Caki2 (cell line): ENCODE measurements around the gene ATP2A2. TPM values are rescaled to one million over a fixed set of nuclear protein-coding genes. Genes with fewer than 3 reads are reported as not detected.
A peak's percentile ranks its signal among the peaks of the same experiment; 100 is the strongest.

ENCODE experiments used
- DNase-seq: peaks from one replicate; pipeline ENCODE4 v3.0.0-alpha.2; 2015; ENCODE audit warnings: low read depth
- in situ Hi-C: cut with HindIII; loops from 2 replicates; pipeline ENCODE4 v1.10.0; 2016; ENCODE audit warnings: low sequenced_read_pairs, low pct_unique_long_range_greater_than_20kb, mixed read lengths
- total RNA-seq: library from RNA; depleted of rRNA; stranded (reverse); fragments of >200 nt; shearing (Covaris generic); gene quantifications from 2 replicates; pipeline ENCODE4 v1.2.3, GENCODE V29; 2014; ENCODE audit warnings: low replicate concordance

The ATP2A2 gene
- total RNA-seq, 1 experiment from 2014 or later = 15.3 TPM

DNA sequence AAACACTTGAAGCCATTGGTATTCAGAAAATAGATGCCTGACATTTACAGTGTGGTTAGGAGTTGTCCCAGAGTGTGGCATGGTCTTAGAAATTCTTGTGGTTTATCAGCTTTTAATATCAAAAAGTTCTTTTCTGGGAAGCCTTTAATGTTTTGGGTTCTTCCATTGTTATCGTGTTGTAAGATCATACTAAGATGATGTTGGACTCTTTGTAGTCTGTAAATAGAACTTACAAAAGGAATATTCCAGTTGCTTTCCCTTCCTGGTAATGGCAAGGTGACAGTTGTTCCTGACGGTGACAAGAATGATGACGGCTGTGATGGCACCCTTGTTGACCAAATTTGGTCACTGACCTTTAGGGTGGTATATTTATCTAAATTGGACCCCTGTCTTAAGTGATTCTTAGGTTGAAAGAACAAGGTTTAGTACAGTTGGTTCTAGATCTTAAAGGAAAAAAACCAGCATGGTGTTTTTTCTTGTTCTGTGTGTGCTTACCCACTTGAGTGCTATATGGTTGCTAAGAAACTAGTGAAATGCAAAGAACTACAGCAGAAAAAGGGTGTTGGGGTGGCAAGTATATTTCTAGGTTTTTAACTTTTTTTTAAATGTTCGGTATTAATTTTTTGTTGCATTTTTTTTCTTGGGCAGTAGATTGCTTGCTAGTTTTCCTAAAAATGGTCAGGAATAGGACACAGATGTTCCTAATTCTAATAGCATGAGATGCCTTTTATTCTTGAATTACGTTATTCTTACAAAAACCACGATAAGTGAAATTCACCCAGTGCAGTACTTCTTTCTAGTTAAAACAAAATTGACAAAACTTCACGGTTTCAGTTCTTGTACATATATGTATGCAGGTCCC lies 2.1 kb downstream of the ATP2A2 start:
- in situ Hi-C loops = no loop called here
- no peak for DNase-seq

DNA sequence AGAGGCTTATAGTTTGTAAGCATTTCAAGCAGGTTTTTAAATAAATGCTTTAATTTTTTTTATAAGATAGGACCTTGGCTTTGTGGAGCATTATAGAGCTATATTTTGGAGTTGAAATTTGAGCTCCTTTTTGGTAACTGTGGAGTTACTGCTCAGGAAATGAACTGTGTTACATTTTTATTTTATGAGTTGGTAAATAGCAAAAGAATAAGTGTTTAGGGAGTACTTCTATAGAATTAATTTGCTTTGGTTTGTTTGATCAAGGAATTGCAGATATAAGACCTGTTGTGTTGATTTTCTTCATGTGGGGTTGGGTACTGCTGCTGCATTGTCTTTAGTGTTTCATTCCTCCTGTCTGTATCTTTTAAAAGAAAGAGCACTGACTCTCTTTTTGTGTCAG lies 3.5 kb downstream of the ATP2A2 start:
- DNase-seq = no peak
- in situ Hi-C loops = no loop called here

DNA sequence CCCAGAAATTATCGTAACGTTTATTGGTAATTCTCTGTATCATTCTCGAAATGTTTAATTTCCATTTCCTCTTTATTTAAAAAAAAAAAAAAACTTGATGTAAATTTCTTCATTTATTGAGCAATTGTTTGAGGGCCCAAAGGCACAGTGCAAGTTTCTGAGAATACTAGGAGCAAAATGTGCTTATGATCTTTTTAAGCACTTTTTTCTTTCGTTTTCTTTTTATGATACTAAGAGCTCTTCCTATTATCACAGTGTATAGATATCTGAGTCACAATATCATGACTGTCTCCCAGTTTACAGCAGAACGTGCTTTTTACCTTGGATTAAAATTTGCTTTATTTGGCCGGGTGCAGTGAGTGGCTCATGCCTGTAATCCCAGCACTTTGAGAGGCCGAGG lies 5.6 kb downstream of the ATP2A2 start:
- DNase-seq = no peak
- in situ Hi-C loops = no loop called here

DNA sequence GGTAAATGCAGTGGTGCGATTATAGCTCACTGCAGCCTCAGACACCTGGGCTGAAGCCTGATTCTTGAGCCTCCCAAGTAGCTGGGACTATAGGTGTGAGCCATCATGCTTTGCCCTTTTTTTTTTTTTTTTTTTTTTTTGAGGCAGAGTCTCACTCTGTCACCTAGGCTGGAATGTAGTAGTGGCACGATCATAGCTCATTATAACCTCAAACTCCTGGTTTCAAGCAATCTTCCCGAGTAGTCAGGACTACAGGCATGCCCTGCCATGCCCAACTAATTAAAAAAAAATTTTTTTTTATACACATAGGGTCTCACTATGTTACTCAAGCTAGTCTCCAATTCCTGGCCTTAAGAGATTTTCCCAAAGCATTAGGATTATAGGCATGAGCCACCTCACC lies 6.9 kb downstream of the ATP2A2 start:
- in situ Hi-C loops = no loop called here
- DNase-seq = no peak

DNA sequence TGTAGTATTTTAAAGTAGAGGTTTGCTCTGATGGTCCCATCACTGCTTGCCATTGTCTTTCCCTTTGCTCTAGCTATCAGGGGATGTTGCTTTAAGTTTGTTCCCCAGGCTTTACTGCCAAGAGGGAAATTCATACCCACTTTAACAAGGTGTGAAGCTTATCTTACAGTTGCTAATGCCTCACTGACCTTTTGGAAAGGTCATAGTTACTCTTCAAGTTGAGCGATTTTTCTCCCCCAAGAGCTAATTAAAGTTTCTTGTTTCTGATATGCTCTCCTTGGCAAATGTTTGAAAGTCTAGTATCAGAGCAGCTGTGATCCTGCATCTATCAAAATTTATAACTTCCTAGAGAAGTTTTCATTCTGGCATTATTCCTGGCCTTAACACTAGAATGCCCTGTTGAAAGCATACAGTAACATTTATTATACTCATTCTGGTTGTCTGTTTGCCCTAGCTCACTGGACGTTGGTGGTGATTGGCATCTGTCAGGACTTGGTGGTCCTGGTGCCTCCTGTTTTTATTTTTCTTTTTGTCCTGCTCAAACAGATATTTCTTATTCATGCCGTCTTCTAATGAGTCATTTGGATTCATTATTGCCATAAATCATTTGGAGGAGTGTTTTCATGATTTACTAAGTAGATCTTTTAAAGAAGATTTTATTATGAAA lies 8.1 kb downstream of the ATP2A2 start:
- DNase-seq = no peak
- in situ Hi-C loops = no loop called here

DNA sequence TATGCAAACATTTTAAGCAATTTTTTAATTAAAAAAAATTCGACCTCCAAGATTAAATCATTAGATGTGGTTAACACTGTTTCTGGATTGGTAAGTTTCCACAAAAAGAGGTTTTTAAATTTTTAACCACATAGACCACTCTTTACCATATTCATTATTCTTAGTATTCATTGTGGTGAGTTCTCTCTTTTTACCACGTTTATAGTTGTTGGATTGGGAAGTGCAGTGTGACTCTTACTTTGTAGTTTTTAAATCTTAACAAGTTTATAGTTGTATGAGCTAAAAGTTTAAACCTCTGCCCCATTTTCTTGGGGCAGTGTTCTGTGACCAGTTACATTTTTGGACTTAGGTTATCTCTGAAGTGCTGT lies 8.6 kb downstream of the ATP2A2 start:
- no peak for DNase-seq
- in situ Hi-C loops = no loop called here

DNA sequence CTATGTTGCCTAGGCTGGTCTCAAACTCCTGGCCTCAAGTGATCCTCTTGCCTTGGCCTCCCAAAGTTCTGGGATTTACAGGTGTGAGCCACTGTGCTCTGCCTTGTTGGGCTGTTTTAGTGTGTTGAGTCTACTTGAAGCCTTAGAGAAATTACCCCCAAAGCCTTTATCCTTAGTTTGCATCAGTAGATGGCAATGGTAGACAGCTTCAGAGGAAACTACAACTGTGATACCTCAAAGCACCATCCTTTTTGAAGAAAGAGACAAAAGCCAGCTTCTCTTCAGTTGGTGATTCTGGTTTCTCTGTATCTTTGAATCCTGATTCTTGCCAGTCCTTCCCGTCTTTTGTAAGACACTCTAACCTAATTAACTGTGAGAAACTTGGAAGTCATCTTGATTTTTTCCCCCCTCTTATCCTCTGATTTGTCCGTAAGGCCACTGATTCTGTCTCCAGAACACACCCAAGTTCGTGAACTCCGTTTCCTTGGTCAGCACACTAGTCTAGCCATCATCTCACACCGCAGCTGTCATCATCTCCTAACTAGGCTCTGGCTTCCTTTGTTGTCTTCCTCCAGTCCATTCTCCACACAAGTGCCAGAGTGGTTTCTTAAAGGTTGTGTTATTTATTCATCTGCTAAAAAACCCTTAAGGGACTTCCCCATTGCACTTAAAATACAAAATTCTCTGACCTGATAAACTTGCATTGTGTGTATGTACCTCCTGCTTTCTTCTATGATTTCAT lies 20.2 kb downstream of the ATP2A2 start:
- DNase-seq = no peak
- in situ Hi-C loops = no loop called here

DNA sequence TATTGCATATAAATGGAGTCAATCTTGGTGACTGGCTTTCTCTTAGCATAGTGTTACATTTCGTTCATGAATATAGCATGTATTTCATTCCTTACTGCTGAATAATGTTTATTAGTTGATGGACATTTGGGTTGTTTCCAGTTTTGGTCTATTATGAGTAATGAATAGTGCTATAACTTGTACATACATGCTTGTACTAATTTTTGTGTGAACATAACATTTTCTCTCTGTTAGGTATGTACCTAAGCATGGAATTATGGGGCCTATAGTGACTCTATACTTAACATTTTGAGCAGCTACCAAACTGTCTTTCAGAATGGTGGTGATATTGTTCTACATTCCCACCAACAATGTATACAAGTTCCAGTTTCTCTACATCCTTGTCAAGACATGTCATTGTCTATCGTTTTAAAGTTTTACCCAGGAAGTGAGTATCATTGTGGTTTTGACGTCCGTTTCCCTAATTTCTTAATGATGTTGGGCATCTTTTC lies 23.1 kb downstream of the ATP2A2 start:
- in situ Hi-C loops = no loop called here
- no peak for DNase-seq

DNA sequence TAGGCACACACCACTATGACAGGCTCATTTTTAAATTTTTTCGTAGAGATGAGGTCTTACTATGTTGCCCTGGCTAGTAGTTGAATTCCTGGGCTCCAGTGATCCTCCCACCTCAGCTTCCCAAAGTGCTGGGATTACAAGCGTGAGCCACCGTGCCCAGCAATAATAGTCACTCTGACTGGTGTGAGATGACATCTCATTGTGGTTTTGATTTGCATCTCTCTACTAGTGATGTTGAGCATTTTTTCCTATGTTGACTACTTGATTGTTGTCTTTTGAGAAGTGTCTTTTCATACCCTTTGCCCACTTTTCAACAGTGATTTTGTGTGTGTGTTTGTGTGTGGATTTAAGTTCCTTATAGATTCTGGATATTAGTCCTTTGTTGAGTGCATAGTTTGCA lies 26.3 kb downstream of the ATP2A2 start:
- in situ Hi-C loops = no loop called here
- DNase-seq = no peak

DNA sequence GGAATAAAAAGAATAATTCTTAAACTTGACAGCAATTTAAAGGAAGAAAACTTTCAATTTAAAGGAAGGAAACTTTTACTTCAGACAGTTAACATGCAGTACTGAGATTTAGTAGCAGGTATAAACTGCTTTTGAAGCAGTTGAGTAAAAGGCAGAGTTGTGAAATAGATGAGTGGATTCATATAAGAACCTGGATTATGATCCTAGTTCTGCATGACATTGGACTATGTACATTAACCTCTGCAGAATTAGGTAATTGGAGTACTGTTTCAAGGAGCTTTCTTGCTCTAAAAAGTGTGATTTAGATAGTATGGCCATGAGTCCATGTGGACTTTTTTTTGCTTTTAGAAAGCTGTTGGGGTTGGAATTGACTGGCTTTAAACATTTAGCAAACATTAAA lies 29.7 kb downstream of the ATP2A2 start:
- in situ Hi-C loops = no loop called here
- DNase-seq = no peak

DNA sequence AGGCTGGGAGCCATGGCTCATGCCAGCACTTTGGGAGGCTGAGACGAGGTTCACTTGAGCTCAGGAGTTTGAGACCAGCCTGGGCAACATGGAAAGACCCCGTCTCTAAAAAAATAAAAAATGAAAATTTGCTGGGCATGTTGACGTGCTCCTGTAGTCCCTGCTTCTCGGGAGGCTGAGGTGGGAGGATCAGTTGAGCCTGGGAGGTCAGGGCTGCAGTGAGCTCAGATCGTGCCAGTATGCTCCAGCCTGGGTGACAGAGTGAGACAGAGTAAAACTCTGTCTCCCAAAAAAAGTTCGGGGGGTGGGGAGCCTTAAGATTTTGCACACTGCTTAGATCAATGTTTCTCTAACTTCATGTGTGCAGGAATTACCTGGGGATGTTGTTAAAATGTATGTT lies 30.9 kb downstream of the ATP2A2 start:
- in situ Hi-C loops = no loop called here
- DNase-seq = no peak

DNA sequence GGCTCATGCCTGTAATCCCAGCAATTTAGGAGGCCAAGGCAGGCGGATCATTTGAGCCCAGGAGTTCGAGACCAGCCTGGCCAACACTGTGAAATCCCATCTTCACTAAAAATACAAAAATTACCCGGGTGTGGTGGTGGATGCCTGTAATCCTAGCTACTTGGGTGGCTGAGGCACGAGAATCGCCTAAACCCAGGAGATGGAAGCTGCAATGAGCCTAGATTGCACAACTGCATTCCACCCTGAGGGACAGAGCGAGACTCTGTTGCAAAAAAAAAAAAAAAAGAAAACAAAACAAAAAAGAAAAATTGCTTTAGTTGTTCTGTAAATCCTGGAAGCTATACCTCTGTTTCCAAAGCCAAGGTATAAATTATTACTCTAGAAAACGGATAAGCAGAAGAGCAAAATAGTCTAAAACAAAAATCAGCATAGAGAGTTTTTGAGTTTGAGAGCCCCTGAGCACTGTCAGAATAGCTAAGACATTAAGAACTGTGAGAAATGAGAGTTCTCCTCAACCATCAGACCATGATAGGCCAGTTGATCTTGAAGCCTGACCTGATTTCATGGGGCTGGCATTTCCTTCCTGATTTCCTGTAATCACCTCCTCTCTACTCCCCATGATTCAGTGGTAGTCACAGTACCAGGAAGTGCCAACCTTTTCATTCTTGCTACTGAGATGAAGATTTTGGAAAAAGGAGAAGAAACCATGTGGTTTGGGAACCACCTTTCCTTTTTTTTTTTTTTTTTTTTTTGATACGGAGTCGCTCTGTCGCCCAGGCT lies 31.7 kb downstream of the ATP2A2 start:
- peak; percentile 11 for DNase-seq

DNA sequence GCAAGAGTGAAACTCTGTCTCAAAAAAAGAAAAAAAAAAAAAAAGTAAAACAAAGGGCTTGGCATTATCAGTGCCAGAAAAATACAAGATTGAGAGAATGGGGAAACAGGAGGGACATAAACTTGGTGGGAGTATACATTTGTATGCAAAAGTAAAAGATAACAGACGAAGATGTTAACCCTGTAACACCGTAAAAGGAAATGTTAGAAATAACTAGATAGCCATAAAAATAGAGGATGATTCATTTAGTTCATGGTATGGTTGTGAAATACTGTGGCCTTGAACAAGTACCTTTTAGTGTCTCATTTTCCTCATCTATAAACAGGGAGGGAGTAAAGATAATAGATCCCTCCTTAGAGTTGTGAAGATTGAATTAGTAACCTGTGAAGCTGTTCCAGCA lies 33.3 kb downstream of the ATP2A2 start:
- in situ Hi-C loops = no loop called here
- peak; percentile 30 for DNase-seq

More for the DNA sequence above, 31.7 kb downstream of the ATP2A2 start:
- in situ Hi-C loops = no loop called here

DNA sequence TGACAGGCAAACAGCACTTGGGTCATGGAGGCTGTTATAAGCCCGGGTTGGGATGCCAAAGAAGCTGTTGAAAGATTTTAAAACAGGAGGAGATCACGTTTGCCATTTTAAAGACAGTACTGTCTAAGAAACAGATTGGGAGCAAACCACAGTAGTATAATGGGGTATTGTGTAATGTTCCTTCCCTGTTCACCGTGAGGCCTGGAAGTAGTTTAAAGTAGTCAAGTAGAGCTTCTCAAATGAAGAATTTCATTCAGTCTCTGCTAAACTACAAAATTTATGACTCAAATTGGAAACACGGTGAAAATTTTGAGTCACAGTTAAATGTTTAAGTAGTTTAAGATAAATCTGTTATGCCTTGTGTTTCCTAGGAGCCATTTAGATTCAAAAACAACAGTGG lies 35.8 kb downstream of the ATP2A2 start:
- in situ Hi-C loops = no loop called here
- no peak for DNase-seq

DNA sequence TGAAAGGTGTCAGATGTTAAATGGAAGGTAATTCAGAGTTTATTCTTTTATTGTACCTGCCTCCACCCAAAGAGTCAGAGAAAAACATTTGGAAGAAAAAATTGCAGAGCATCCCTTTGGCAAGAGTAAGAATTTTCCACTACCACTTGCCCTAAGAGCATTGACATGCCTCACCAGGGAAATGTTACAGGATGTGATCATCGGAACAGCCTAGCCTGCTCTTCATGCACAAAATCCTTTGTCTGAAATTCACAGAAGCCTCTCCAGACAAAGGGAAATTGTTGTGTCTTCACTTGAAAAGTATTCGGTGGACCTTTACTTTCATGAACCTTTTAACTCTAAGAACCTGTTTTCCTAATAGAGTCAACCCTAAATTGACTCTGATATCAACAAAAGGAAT lies 36.9 kb downstream of the ATP2A2 start:
- DNase-seq = no peak
- in situ Hi-C loops = no loop called here

DNA sequence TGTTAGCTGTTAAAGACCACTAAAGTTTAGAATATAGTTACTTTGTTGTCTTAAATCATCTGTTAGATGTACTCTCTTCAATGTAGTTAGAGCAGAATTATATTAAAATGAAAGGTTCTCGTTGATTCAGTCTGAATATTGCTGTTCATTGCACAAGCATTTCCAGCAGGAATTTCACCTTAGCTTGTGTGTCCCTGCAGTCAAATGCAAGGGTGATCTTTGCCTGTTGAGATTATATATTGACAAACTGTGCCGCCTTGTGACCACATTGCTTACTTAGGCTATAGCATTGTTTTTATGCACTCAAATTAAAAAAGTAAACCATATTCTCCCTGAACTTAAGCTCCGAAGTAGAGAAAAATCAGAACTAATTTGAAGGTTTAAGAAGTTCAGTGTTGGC lies 39.5 kb downstream of the ATP2A2 start:
- in situ Hi-C loops = no loop called here
- DNase-seq = no peak

DNA sequence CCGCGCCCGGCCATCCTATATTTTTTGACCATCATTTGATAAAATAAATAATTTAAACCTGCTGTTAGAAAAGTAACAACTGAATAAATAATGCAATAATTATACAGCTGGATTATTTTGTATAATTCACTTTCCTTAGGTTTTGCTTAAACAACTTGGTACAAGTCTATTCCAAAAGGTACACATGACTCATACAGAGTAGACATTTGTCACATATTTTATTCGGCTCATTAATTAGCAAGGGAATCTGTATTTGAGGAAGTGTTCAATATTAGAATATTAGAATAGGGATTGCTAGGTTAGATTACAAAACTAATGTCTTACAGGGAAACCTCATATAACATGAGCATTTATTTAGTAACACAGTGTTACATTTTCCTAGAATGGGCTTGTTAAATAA lies 48.7 kb downstream of the ATP2A2 start:
- in situ Hi-C loops = no loop called here
- no peak for DNase-seq

DNA sequence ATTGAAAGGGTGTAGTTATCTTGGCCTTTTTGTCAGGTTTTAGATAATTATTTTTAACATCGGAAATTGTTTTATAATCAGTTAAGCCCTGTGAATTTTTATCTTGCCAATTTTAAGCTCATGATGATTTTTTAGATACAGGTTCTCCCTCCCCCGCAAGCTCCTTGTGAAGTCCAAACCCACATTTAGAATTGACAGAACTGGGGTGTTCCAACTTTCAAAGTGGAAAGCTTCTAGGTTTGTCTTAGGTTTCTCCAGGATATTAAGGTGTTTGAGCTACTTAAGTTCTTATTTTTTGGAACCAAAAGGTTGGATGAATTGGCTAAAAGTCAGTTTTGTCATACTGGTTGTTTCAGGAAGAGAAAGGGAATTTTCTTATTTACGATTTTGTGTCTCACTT lies 49.1 kb downstream of the ATP2A2 start:
- no peak for DNase-seq
- in situ Hi-C loops = no loop called here
